GF-D8 (cell line): Measurements from ENCODE around the gene DIAPH1.

Source experiments
- DNase-seq: peaks from one replicate; lab custom pipeline; 2025; lab: John Stamatoyannopoulos, UW

DIAPH1 gene

GRCh38 chr5:141560725-141561483 is 57.9 kb downstream of the DIAPH1 start:
- DNase-seq = no peak

- no peak for DNase-seq
These were observed 58.6 kb downstream of the DIAPH1 start for GRCh38 chr5:141560151-141560550.

DNA sequence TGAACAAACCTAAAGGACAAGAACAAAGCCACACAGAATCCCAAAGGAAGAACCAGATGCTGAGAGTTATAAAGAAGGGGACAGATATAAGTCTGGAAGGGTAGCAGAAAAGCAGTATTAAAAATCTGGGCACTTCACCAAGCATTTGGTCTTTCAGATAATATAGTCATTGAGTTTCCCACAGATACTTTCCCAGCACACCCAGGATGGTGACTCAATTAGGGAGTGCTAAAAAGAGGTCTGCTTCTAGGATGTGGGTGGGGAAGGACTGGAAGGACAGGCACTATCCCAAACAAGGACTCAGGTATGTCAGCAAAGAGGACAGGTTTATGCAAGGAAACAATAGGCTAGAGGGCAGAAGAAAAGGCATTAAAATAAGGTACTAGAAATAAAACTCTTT is 59.3 kb downstream of the DIAPH1 start:
- DNase-seq = no peak

DNA sequence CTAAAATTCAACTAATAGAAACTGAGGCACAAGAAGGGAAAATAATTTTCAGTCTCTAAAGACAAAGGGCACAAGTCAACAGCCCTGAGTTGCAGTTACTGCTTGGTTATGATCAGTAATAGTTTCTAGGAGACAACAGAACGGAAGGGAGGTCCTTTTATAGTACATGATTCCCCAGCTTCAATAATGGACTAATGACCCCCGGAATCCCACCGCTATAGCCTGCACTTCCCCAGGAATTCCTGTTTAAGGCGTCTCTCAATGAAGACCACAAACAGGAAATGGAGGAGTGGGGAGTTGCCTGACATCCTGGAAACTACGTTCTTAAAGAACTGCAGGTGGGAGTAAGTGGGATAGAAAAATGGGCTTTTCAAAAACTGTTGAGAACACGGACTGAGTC is 60.6 kb downstream of the DIAPH1 start:
- DNase-seq = no peak

DNA sequence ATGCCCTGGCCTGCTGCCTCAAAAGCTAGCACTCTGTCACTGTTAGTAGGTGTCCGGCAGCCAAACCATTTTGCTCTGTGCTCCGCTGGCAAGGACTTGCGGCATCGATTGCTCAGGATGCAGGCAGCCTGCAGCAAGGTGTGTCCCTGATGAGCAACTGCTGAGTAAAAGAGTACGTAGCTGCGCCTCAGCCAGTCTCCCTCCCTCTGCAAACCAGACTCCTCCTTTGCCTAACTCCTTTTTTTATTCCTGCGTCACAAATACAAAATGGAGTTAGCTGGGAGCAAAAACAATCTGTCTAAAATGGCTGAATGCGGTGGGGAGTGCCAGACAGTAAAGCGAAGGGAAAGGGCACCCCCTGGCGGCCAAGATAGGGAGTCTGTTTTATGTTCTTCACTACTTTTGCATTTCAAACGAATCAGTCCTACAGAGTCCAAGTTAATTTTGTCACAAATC is 61.1 kb downstream of the DIAPH1 start:
- DNase-seq = peak; percentile 5

GRCh38 chr5:141547921-141548320 is 70.9 kb downstream of the DIAPH1 start:
- no peak for DNase-seq

DNA sequence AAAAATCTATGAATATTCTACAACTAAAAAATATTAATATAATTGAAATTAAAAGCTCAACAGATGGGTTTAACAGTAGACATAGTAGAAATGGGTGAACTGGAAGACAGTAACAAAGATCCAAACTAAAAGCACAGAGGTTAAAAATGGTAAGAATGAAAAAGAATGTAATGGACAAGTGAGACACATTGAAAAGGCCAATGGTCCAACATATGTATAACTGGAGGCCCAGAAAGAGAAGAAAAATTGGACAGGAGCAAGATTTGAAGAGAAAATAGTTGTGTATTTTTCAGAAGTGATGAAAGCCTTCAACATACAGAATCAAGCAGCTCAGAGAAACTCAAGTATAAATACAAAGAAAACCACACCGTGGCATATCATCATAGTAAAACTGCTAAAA is 71.3 kb downstream of the DIAPH1 start:
- DNase-seq = no peak

GRCh38 chr5:141543053-141543452 is 75.7 kb downstream of the DIAPH1 start:
- DNase-seq = no peak

- DNase-seq = no peak
These were observed 84.1 kb downstream of the DIAPH1 start for GRCh38 chr5:141534492-141535213.

GRCh38 chr5:141533897-141534296 is 84.9 kb downstream of the DIAPH1 start:
- no peak for DNase-seq

DNA sequence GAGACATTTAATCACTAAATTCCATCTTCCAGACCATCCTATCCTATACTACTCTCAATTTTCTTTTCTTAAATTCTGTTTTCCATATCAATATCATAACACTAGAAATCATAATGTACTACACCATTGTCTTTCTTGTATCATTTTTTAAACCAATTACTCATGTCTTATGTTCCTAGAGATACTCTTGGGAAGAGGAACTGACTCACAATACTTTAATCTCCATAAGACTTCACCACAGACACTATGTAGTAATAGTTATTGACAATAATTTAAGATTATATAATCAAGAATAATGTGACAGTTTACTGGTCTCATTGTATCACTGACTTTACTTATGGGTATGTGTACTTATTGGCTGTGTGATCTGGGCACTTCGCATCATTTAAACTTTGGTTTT is 86.1 kb downstream of the DIAPH1 start:
- no peak for DNase-seq

GRCh38 chr5:141529873-141530272 is 88.9 kb downstream of the DIAPH1 start:
- no peak for DNase-seq

DNA sequence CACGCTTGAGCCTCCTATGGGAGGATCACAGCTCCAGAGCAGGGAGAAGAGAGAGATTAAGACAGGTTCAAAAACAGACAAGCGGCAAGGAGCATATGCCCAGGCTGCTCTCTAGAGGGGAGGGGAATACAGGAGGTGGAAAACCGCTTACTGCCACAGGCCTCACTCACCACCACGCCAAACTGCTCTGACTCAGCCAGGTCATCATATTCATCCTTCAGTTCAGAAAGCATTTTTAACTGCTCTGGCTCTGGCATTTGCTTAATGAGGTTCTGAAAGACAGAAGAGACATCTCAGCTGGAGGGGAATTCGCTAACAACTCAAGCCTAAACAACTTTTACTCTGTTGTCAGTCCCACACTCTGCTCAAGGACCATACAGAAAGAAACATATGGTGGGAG is 89.8 kb downstream of the DIAPH1 start:
- no peak for DNase-seq

- no peak for DNase-seq
These were observed 90.4 kb downstream of the DIAPH1 start for GRCh38 chr5:141528291-141528984.

GRCh38 chr5:141527426-141527825 is 91.4 kb downstream of the DIAPH1 start:
- DNase-seq = no peak

DNA sequence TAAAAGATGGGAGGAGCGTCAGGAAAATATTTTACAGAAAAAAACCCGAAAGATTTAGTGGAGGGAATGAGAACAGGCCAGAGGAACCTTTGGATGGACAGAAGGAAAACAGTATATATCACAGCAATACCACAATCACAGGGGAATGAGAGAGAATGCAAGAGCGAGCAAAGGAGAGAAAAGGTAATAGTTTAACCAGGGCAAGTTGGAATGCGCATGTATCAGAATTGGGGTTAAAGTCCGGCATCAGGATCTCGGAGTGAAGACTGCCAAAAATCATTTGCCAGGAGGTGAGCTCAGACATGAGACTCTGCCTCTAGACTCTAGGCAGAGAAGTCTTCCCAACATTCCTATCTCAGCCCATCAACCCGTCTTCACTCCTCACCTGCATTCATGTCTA is 93.1 kb downstream of the DIAPH1 start:
- no peak for DNase-seq

- no peak for DNase-seq
These were observed 93.9 kb downstream of the DIAPH1 start for GRCh38 chr5:141524604-141525597.

GRCh38 chr5:141523991-141524390 is 94.8 kb downstream of the DIAPH1 start:
- DNase-seq = no peak

GRCh38 chr5:141522301-141522700 is 96.5 kb downstream of the DIAPH1 start:
- no peak for DNase-seq

DNA sequence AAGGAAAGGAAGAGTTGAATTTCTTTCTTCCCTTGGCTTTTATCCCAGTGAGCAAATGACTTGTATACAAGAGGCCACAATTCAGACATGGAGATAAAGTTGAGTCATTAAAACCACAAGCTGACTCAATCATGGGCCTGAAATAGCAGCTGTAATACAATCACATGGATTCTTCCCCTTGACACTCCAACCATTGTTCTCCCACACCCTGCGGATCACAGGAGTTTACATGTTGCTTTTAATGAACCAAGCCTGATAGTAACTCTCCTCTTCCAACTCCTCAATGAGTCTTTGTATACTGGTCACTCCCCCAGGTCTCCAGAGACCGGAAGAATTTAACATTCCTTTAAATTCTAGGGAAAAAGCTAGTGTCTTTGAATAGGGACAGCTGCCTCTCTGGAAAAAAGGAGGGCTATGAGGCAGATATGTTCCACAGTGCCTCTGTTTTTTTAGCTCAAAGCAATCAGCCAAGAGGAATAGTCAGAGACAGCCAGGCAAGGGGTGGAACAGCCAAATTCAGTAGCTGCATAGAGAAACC is 97.5 kb downstream of the DIAPH1 start:
- peak; percentile 68 for DNase-seq
